HepG2 (cell line): Measurements from ENCODE around the gene GNG7. TPM values are rescaled to one million over a fixed set of nuclear protein-coding genes. Genes with fewer than 3 reads are reported as not detected.

Experiments
- ARNTL ChIP-seq: sonication (generic); formaldehyde crosslinking; IDR thresholded peaks from 2 replicates; pipeline ENCODE4 v1.4.0; 2020; ENCODE audit warnings: mild to moderate bottlenecking, missing genetic modification reagents
- CHD4 ChIP-seq: fragments of 200-600 bp; sonication (generic); IDR thresholded peaks from 2 replicates; pipeline ENCODE4 v1.7.0; 2017; ENCODE audit warnings: mild to moderate bottlenecking, low read length, borderline replicate concordance
- ESRRA ChIP-seq: sonication (generic); formaldehyde crosslinking; IDR thresholded peaks from 2 replicates; pipeline ENCODE4 v1.5.1; 2020; ENCODE audit warnings: mild to moderate bottlenecking, low read depth, missing genetic modification reagents
- FOSL1 ChIP-seq: sonication (generic); formaldehyde crosslinking; IDR thresholded peaks from 2 replicates; pipeline ENCODE4 v1.9.0; 2021; ENCODE audit warnings: missing genetic modification reagents, borderline replicate concordance
- GTF3A ChIP-seq: sonication (generic); formaldehyde crosslinking; conservative IDR thresholded peaks from 2 replicates; pipeline ENCODE4 v1.4.0; 2020; ENCODE audit warnings: mild to moderate bottlenecking, missing genetic modification reagents
- JARID2 ChIP-seq: sonication (generic); formaldehyde crosslinking; IDR thresholded peaks from 2 replicates; pipeline ENCODE4 v1.8.1; 2023; ENCODE audit warnings: missing genetic modification reagents, inconsistent platforms; ENCODE audit not compliant: insufficient replicate concordance
- KDM2A ChIP-seq: sonication (generic); formaldehyde crosslinking; IDR thresholded peaks from 2 replicates; pipeline ENCODE4 v1.4.0; 2020; ENCODE audit warnings: low read depth, missing genetic modification reagents, borderline replicate concordance
- KDM5B ChIP-seq: sonication (generic); formaldehyde crosslinking; IDR thresholded peaks from 2 replicates; pipeline ENCODE4 v1.4.0; 2020; ENCODE audit warnings: missing genetic modification reagents, mild to moderate bottlenecking, borderline replicate concordance
- MIER3 ChIP-seq: IDR thresholded peaks from 2 replicates; pipeline ENCODE4 v1.6.1; 2016; ENCODE audit warnings: missing compliant biosample characterization, borderline replicate concordance
- NR2C2 ChIP-seq: sonication (generic); formaldehyde crosslinking; IDR thresholded peaks from 2 replicates; pipeline ENCODE4 v1.4.0; 2020; ENCODE audit warnings: missing genetic modification reagents, mild to moderate bottlenecking, moderate library complexity, borderline replicate concordance
- RFX5 ChIP-seq: IDR thresholded peaks from 2 replicates; pipeline ENCODE4 v1.6.1; 2011; ENCODE audit warnings: low read depth, low read length, improper control_type of control experiment
- RXRB ChIP-seq: IDR thresholded peaks from 2 replicates; pipeline ENCODE4 v1.6.1; 2016; ENCODE audit warnings: borderline replicate concordance, missing genetic modification reagents, missing compliant biosample characterization
- SKI ChIP-seq: fragments of 450-650 bp; IDR thresholded peaks from one replicate; pipeline ENCODE4 v1.6.1; 2018; ENCODE audit warnings: mild to moderate bottlenecking; ENCODE audit not compliant: partially characterized antibody
- SRSF1 ChIP-seq: fragments of 200-400 bp; formaldehyde crosslinking; optimal IDR thresholded peaks from 2 replicates; pipeline ENCODE3; 2017; ENCODE audit warnings: mild to moderate bottlenecking, low read depth, low read length, moderate library complexity
- ZFP36L1 ChIP-seq: sonication (generic); formaldehyde crosslinking; IDR thresholded peaks from 2 replicates; pipeline ENCODE4 v1.8.0; 2022; ENCODE audit warnings: mild to moderate bottlenecking, missing genetic modification reagents, moderate library complexity
- ZMYM2 ChIP-seq: sonication (generic); formaldehyde crosslinking; IDR thresholded peaks from 2 replicates; pipeline ENCODE4 v1.8.0; 2022; ENCODE audit warnings: mild to moderate bottlenecking, missing genetic modification reagents
- ZNF121 ChIP-seq: sonication (generic); formaldehyde crosslinking; IDR thresholded peaks from 2 replicates; pipeline ENCODE4 v1.5.0; 2020; ENCODE audit warnings: mild to moderate bottlenecking, missing genetic modification reagents
- ZNF225 ChIP-seq: sonication (generic); formaldehyde crosslinking; IDR thresholded peaks from 2 replicates; pipeline ENCODE4 v1.4.0; 2020; ENCODE audit warnings: mild to moderate bottlenecking, missing genetic modification reagents
- ZNF337 ChIP-seq: sonication (generic); formaldehyde crosslinking; IDR thresholded peaks from 2 replicates; pipeline ENCODE4 v1.5.1; 2020; ENCODE audit warnings: missing genetic modification reagents, low read depth, mild to moderate bottlenecking, borderline replicate concordance
- ZNF350 ChIP-seq: sonication (generic); formaldehyde crosslinking; IDR thresholded peaks from 2 replicates; pipeline ENCODE4 v1.4.0; 2020; ENCODE audit warnings: mild to moderate bottlenecking, low read depth, missing genetic modification reagents, borderline replicate concordance
- ZNF446 ChIP-seq: sonication (generic); formaldehyde crosslinking; IDR thresholded peaks from 2 replicates; pipeline ENCODE4 v1.5.0; 2020; ENCODE audit warnings: mild to moderate bottlenecking, missing genetic modification reagents
- ZNF556 ChIP-seq: sonication (generic); formaldehyde crosslinking; IDR thresholded peaks from 2 replicates; pipeline ENCODE4 v1.4.0; 2020; ENCODE audit warnings: mild to moderate bottlenecking, missing genetic modification reagents, borderline replicate concordance
- ZNF879 ChIP-seq: sonication (generic); formaldehyde crosslinking; IDR thresholded peaks from 2 replicates; pipeline ENCODE4 v1.8.1; 2023; ENCODE audit warnings: missing genetic modification reagents
- polyA plus RNA-seq, 8 experiments: library from polyadenylated mRNA; depleted of rRNA in 3 of 8; stranded (reverse) in 7 of 8; unstranded in 1 of 8; fragments of >200 nt; fragmentation: Illumina TruSeq in 4 of 8; extraction: Trizol in 4 of 8; gene quantifications; 2 replicates each; pipeline versions ENCODE4 v1.2.1 to v1.2.3, GENCODE V29; 2011 to 2016; ENCODE audit warnings: low read depth in 4 of 8, missing spikeins in 1 of 8, mixed read lengths in 1 of 8; ENCODE audit not compliant: insufficient read depth in 1 of 8
- total RNA-seq, 5 experiments: library from RNA; depleted of rRNA; stranded (reverse); fragments of >200 nt; fragmentation: Illumina TruSeq; extraction: Trizol; gene quantifications; 2 replicates each; pipeline ENCODE4 v1.2.3, GENCODE V29; 2016; ENCODE audit warnings: low read depth in 1 of 5
- TF ChIP-seq, protein P1 (sequence below): sonication (generic); formaldehyde crosslinking; IDR thresholded peaks from 2 replicates; pipeline ENCODE4 v1.8.1; 2023; ENCODE audit warnings: mild to moderate bottlenecking, moderate library complexity, missing genetic modification reagents
- TF ChIP-seq, protein P2 (sequence below): sonication (generic); formaldehyde crosslinking; IDR thresholded peaks from 2 replicates; pipeline ENCODE4 v1.9.0; 2021; ENCODE audit warnings: missing genetic modification reagents, borderline replicate concordance
- TF ChIP-seq, protein P3 (sequence below): IDR thresholded peaks from 2 replicates; pipeline ENCODE4 v1.6.1; 2016
- TF ChIP-seq, protein P4 (sequence below): IDR thresholded peaks from 2 replicates; pipeline ENCODE4 v1.6.1; 2016; ENCODE audit warnings: low read depth, control low read depth

The GNG7 gene
- total and polyA plus RNA-seq, 2 of the 13 experiments (the other 11 are each of a cell fraction or from before 2014, with no cell fraction given): 1.4 to 3.3 TPM

DNA sequence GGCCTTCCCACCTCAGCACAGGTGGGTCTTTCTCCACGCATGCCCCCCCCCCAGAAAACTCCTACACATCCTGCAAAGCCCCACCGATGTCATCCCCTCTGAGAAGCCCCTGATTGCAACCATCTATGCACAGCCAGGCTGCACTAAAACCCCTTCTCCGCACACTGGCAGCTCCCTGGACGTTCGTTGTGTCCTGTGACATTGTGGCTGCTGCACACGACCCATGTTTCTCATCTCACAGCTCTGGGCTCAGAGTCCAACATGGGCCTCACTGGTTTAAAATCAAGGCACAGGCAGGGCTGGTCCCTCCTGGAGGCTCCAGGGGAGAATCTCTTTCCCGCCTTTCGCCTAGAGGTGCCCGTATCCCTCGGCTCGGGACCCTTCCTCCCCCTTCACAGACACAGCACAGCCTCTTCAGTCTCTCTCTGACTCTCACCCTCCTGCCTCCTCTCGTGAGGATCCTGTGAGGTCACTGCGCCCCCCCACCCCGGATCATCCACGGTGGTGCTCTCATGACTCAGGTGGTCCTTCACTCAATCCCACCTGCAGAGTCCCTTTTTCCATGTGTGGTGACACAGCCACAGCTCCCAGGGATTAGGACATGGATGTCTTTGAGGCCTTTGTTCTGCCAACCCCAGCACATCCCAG, 155.3 kb downstream of the GNG7 start (continued):
- TF ChIP-seq KDM5B (CRISPR knock-in tag) (no peak), GTF3A (no peak), MIER3 (0 out of 2 replicates have a peak, but pooled peaks have one; percentile 14), ZNF225 (CRISPR knock-in tag) (no peak), SRSF1 (peak; percentile 73), ZNF350 (CRISPR knock-in tag) (no peak), KDM2A (0 out of 2 replicates have a peak, but pooled peaks have one; percentile 10), ESRRA (peak; percentile 72), ZNF121 (CRISPR knock-in tag) (no peak), RFX5 (no peak), FOSL1 (no peak), ARNTL (CRISPR knock-in tag) (peak; percentile 19; the same call in 1 of the 2 replicates), ZNF446 (0 out of 2 replicates have a peak, but pooled peaks have one; percentile 19), CHD4 (no peak), SKI (peak; percentile 10), RXRB (CRISPR knock-in tag) (no peak), ZNF879 (CRISPR knock-in tag) (no peak), ZMYM2 (no peak), NR2C2 (CRISPR knock-in tag) (no peak), ZNF556 (CRISPR knock-in tag) (0 out of 2 replicates have a peak, but pooled peaks have one; percentile 16), ZNF337 (CRISPR knock-in tag) (no peak), ZFP36L1 (CRISPR knock-in tag) (no peak), JARID2 (CRISPR knock-in tag) (no peak)
- TF ChIP-seq, protein P1, sequence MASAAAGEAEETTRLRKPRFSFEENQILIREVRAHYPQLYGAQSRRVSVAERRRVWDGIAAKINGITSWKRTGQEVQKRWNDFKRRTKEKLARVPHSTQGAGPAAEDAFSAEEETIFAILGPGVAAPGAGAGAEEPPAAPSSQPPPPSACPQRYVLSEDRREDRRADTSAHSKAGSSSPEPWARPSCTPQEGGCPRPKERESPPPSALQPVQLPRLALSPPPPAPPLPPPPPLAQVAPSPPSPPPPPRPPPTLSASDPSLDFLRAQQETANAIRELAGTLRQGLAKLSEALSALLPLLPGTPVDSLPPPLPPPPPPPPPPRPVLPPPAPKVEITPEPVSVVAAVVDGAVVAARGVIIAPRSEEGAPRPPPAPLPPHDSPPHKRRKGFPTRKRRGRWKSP (CRISPR knock-in tag): no peak
- TF ChIP-seq, protein P2, sequence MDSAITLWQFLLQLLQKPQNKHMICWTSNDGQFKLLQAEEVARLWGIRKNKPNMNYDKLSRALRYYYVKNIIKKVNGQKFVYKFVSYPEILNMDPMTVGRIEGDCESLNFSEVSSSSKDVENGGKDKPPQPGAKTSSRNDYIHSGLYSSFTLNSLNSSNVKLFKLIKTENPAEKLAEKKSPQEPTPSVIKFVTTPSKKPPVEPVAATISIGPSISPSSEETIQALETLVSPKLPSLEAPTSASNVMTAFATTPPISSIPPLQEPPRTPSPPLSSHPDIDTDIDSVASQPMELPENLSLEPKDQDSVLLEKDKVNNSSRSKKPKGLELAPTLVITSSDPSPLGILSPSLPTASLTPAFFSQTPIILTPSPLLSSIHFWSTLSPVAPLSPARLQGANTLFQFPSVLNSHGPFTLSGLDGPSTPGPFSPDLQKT (CRISPR knock-in tag): no peak
- TF ChIP-seq, protein P3, sequence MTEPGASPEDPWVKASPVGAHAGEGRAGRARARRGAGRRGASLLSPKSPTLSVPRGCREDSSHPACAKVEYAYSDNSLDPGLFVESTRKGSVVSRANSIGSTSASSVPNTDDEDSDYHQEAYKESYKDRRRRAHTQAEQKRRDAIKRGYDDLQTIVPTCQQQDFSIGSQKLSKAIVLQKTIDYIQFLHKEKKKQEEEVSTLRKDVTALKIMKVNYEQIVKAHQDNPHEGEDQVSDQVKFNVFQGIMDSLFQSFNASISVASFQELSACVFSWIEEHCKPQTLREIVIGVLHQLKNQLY (CRISPR knock-in tag): no peak
- TF ChIP-seq, protein P4, sequence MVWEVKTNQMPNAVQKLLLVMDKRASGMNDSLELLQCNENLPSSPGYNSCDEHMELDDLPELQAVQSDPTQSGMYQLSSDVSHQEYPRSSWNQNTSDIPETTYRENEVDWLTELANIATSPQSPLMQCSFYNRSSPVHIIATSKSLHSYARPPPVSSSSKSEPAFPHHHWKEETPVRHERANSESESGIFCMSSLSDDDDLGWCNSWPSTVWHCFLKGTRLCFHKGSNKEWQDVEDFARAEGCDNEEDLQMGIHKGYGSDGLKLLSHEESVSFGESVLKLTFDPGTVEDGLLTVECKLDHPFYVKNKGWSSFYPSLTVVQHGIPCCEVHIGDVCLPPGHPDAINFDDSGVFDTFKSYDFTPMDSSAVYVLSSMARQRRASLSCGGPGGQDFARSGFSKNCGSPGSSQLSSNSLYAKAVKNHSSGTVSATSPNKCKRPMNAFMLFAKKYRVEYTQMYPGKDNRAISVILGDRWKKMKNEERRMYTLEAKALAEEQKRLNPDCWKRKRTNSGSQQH (CRISPR knock-in tag): no peak
